Tibial nerve (tissue), 4 donors: ENCODE results near the gene IL1R2.

Source experiments
- CTCF ChIP-seq, 5 experiments: fragments of 200-600 bp in 3 of 5; fragments of 450-650 bp in 2 of 5; sonication (generic) in 3 of 5; IDR thresholded peaks; one replicate each; pipeline ENCODE4 v1.5.1; 2016 to 2019; ENCODE audit warnings: antibody characterized with exemption in 5 of 5, mild to moderate bottlenecking in 3 of 5, moderate library complexity in 2 of 5
- EP300 ChIP-seq, 2 donors: sonication (generic); formaldehyde crosslinking; IDR thresholded peaks; one replicate each; pipeline ENCODE4 v1.6.1; 2017; ENCODE audit warnings: antibody characterized with exemption in 2 of 2, mild to moderate bottlenecking in 1 of 2

GRCh38 chr2:102009557-102009956 is 17.8 kb downstream of the IL1R2 start:
- TF ChIP-seq CTCF (IDR thresholded peaks at IDR 0.05) (no peak), EP300 (IDR thresholded peaks at IDR 0.05) (no peak)
